ENCODE measurements around the gene PARD3B.
"Not testable (repeated sequence)": the region's sequence is repeated elsewhere in the genome, so short reads cannot be mapped to it uniquely, and the experiment has no call there.

PARD3B gene

GRCh38 chr2:205461678-205462665 lies 916.7 kb downstream of the PARD3B start:
- DNase-seq (ENCODE audit: low read depth in 2 of 2): peak in 1 of 2 donors; percentile 8

- DNase-seq (ENCODE audit: low read depth in 2 of 2): no peak
Observed at GRCh38 chr2:205462681-205463345, 917.5 kb downstream of the PARD3B start.

- no peak for DNase-seq (ENCODE audit: low read depth in 2 of 2)
Observed at GRCh38 chr2:205463466-205464025, 918.3 kb downstream of the PARD3B start.

DNA sequence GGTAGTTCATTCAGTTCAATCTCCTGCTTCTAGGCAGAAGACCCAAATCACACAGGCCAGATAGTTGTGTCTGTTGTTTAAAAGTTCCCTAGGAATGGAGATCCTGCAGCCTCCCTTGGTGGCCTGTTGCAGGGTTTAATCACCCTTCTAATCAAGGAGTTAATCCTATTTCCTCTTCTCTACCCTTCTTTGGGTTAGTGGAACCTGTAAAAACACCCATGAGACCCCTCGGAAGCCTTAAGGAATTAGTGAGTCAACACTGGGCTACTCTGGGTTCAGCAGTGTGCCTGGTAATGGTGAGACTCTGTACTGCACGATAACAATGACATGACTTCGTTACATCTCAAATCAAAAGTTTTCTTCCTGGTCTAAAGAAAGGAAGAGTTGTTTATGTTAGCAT lies 919.4 kb downstream of the PARD3B start:
- no peak for DNase-seq (ENCODE audit: low read depth in 2 of 2)

DNA sequence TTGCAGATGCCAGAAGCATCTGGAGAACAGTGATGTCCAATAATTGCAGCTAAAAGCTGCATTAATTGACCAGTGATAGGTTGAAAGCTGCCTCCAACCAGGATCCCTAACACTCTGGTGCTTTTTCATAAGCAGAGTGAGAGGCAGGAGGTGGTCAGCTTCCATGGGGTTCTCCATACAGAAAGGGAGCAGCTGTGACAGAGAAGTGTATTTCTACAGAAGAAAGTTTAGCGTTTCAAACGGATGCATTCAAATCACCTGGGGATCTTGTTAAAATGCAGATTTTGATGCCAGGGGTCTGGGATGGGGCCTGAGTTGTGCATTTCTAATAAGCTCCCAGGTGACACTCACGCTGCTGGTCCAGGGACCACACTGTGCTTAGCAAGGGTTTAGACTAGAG lies 920.5 kb downstream of the PARD3B start:
- no peak for DNase-seq (ENCODE audit: low read depth in 2 of 2)

- DNase-seq (ENCODE audit: low read depth in 2 of 2): no peak
Observed at GRCh38 chr2:205471776-205472175, 926.5 kb downstream of the PARD3B start.

DNA sequence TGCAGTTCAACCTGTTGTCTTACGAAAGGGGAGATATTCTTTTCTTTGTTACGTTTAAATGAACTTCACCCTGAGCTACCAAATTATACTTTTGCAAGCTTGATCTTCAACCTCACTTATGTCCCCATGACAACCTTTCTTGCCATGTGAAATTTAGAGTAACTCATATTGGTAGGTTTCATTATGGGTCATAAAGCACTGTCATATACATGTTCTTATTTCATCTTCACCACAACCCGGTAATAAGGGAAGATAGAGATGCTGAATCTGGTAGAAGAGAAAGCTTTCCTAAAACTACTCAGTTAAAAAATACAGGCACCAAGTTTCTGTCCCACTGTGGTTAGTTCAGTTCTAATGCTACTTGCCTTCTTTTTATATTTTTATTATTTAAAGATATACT lies 928.5 kb downstream of the PARD3B start:
- DNase-seq (ENCODE audit: low read depth in 2 of 2): no peak

DNA sequence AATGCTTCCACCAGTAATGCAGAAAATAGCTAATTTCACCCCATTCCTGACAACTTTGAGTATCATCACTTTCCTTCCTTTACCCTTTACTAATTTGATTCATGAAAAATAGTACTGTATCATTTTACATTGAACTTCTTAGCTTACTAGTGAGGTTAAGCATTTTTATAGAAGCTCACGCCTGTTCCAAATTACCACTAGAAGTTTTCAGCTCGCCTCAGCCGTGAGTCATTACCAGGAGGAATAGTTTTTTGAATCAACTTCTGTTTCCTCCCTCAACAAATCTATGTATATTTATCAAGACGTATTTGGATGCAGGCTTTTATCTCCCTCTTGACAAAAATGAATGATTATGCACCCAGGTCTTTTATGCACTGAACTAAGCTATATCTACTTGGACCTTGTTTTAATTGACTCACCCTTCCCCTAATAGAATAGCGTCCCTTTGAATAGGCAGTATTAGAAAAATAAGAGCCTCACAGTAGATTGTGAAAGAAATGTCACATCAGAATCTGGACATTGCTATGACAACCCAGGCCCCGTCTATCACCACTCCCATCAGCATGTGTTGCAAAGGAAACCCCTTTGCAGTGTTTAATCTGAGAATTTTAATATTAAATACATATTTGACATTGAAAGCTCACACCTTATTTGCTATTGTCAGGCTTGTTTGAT lies 929.6 kb downstream of the PARD3B start:
- DNase-seq (ENCODE audit: low read depth in 2 of 2): no peak

GRCh38 chr2:205475416-205475768 lies 930.1 kb downstream of the PARD3B start:
- DNase-seq (ENCODE audit: low read depth in 2 of 2): no peak

- DNase-seq (ENCODE audit: low read depth in 2 of 2): no peak
Observed at GRCh38 chr2:205477016-205477705, 931.9 kb downstream of the PARD3B start.

GRCh38 chr2:205481861-205482260 lies 936.6 kb downstream of the PARD3B start:
- no peak for DNase-seq (ENCODE audit: low read depth in 2 of 2)

DNA sequence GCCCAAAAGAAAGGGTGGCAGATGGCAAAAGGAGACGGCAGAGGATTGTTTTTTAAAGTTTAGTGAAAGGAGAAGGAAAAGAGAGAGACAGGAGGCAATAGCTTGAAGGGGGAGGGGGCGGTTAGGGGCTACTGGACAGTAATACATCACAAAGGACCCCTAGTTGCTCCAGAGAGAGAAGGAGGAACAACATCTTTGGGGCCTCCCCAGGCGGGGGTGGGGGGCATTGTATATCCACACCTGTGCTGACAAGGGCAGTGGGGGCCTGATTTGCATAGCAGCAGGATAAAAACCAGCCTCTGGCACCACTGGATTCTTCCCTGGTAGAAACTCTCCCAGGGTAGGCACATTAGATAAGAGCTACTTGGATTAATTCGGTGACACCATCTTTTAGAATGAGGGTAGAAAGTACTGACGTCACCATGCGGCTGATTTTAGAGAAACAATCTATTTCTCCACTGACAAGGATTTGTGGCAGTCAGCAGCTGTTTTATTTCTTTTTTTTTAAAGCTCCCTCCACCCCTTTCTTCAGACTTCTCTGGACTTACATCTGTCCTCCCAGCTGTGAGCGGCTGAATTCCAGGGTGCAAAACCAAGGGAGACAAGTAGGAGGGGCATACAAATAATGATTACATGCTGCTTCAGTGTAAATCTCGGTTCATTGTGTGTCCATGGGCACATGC lies 937.3 kb downstream of the PARD3B start:
- no peak for DNase-seq (ENCODE audit: low read depth in 2 of 2)

DNA sequence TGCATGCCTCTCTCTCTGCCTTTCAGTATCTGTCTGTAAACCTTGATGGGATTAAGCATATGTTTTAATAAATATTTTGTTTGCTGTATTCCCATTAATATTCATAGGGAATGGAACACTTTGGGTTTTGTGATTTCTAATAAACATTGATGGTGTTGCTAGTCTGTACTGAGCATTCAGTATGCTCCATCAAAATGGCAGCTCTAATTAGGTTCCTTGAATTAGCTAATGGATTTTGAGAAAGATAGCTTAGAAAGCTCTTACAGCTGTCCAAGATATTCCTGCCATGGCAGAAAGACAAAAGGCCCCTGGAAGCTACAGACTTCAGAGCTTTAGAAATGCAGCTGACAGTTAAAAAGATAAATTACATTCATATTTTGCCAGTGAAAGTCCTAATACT lies 937.8 kb downstream of the PARD3B start:
- no peak for DNase-seq (ENCODE audit: low read depth in 2 of 2)

DNA sequence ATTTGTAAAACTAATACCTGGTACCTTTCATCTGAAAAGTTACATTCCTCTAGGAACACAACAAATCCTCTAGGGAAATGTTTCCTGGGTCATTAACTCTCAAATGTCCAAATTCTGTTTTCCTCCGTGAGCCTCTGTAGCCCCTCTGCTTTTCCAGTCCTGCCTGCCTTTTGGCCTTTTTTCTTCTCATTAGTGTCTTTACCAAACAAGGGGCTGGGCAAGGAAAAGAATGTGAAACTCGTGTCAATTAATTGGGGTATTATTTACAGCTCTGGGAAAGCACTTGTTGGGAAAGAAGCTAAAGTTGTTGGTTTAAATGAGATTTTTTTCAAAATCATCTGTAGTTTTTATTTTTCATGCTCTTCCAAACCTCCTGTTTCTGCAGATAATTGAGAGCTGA lies 938.9 kb downstream of the PARD3B start:
- DNase-seq (ENCODE audit: low read depth in 2 of 2): no peak

DNA sequence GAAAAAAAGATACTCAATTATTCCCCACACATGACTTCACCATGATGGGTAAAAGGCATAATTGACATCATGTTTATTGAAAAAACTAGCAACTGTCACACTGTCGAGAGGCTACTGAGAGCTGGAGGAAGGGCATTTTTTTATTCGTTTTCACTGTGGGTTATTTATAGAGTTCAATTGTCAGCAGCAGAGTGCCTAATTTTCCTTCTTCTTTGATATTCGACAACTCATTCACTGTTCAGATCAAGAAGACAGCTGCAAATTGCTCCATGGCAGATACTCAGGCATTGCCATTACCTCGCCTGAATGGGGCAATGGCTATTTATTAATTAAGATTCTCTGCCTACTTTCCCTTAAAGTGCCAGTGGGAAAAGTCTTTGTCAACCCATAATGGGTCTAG lies 939.5 kb downstream of the PARD3B start:
- no peak for DNase-seq (ENCODE audit: low read depth in 2 of 2)

DNA sequence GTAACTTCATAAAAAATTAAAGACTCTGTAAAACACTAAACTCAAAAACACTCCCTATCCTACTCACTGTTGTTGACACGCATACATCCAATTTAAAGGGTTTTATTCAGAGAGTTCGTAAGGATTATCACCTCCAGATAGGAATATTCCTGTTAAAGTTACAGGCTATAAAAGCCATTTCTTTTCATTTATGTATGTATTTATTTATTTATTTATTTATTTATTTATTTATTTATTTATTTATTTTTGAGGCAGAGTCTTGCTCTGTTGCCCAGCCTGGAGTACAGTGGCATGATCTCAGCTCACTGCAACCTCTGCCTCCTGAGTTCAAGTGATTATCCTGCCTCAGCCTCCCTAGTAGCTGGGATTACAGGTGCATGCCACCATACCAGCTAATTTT lies 948.3 kb downstream of the PARD3B start:
- not testable (repeated sequence) for DNase-seq (ENCODE audit: low read depth in 2 of 2)

DNA sequence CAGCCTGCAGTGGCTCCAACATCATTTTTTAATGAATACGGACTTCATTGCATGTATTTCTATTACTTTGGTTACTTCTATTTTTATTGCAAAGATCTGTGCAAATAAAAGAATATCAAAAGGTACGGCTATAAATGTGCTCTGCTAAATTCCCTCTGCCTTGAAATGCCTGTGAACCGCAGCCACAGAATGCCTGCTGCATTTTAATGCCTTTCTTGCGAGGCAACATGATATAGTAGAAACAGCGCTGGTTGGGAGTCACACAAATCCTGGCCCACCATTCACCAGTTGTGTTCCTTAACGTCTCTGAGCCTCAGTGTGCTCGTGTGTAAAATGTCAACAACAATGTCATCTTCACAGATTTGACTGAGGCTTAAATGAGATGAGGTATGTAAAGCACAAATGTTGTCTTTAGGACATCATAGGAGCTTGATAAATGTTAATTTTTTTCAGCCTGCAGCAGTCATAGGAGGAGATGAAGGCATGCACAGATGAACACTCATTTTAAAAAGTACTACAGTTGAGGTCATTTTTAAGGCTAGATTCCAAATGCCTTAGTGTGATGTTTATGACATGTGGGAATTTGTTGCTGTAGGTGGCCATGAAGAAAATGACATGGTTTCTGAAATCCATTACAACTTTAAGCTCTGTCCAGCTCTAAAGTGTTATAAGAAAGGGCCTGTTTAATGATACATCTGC lies 949.4 kb downstream of the PARD3B start:
- no peak for DNase-seq (ENCODE audit: low read depth in 2 of 2)

DNA sequence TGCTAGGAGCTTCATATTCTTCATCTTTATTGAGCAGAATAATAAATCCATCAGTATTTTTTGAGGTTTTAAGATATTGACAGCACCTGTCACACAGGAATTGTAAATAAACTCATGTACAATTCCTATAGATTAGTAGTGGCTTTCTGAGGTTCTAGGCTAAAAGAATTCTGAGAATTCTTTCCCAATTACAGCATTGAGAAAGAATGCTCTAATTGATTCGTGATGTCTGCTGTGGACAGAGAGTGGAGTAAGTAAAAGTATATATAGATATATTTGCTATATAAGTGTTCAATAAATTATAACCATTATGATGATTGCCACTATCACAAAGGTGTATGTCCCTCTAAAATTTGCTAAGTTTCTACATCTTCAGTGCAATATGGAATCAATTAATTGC lies 950.5 kb downstream of the PARD3B start:
- no peak for DNase-seq (ENCODE audit: low read depth in 2 of 2)

DNA sequence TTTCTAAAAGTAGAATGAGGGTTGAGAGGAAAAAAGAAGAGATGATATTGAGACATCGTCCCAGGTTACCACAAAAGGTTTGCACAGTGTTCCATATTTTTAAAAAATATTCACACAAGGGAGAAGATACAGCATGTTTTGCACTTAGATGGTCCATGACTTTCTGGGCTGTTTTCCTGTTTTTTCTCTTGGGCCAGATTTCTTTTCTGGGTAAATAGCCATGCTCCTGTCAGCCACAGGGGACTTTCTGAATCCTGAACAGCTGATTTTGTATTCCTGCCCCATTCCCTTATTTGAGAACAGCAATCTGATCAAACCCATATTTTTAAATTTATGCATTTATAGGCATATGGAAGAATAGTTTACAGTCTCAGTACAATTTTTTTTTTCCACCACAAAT lies 951.1 kb downstream of the PARD3B start:
- no peak for DNase-seq (ENCODE audit: low read depth in 2 of 2)

- DNase-seq (ENCODE audit: low read depth in 2 of 2): no peak
Observed at GRCh38 chr2:205496772-205497171, 951.5 kb downstream of the PARD3B start.
